BLaER1 treated with 17β-estradiol and CSF1 and Interleukin-3, amounts not matched to agents 10 nM and 100 nM (cell line): ENCODE results near the gene NAA80.
A peak's percentile ranks its signal among the peaks of the same experiment; 100 is the strongest.
"Not testable (repeated sequence)": the region's sequence is repeated elsewhere in the genome, so short reads cannot be mapped to it uniquely, and the experiment has no call there.

ENCODE experiments used
- H3K27ac ChIP-seq, 11 experiments: shearing (Covaris generic); formaldehyde crosslinking; 2 replicates each; pipeline ENCODE4 v1.8.1; 2022
- H3K27me3 ChIP-seq, 11 experiments: shearing (Covaris generic); formaldehyde crosslinking; 2 replicates each; pipeline ENCODE4 v1.8.1; 2022
- H3K36me3 ChIP-seq, 11 experiments: shearing (Covaris generic); formaldehyde crosslinking; 2 replicates each; pipeline ENCODE4 v1.8.1; 2022
- H3K4me1 ChIP-seq, 10 experiments: shearing (Covaris generic); formaldehyde crosslinking; 2 replicates each; pipeline ENCODE4 v1.8.1; 2022
- H3K4me2 ChIP-seq, 11 experiments: shearing (Covaris generic); formaldehyde crosslinking; 2 replicates each; pipeline ENCODE4 v1.8.1; 2022
- H3K4me3 ChIP-seq, 10 experiments: shearing (Covaris generic); formaldehyde crosslinking; 2 replicates each; pipeline ENCODE4 v1.8.1; 2022
- H3K9ac ChIP-seq, 11 experiments: shearing (Covaris generic); formaldehyde crosslinking; 2 replicates each; pipeline ENCODE4 v1.8.1; 2022
- H3K9me3 ChIP-seq, 11 experiments: shearing (Covaris generic); formaldehyde crosslinking; replicated peaks in 1 of 11; 2 replicates each; pipeline ENCODE4 v1.8.1; 2022
- H4K20me1 ChIP-seq, 11 experiments: shearing (Covaris generic); formaldehyde crosslinking; 2 replicates each; pipeline ENCODE4 v1.8.1; 2022
- Cebpa-rat ChIP-seq, 11 experiments: shearing (Covaris generic); IDR thresholded peaks; 2 replicates each; pipeline ENCODE4 v1.8.1; 2022

The NAA80 gene

DNA sequence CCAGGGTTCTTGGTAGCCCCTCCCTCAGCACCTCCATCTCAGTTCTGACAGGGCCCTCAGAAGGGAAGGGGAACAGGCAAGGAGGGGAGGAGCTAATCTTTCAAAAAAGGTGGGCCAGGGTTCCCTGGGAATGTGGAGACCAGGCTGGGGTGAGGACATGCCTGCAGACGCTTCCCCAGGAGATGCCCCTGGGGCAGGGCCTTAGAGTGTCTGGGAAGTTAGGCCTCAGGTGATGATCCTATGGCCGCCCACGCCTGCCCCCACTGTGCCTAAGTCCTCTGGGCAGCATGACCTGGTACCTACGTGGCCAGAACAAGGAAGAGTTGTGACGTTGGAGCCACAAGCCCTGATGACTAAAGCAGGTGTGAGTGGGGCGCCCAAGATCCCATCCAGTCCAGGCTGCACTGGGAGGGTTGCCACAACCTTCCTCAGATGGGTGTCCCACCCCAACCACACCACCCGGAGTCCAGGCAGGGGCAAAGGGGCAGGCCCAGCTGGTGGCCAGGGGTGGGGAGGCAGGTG lies 34.2 kb downstream of the NAA80 start:
- peaks cover 28 to 45% (median 42%) of the 10 kb centered on the region in 11 experiments for H3K27me3 ChIP-seq
- H3K4me1 ChIP-seq, result peaks cover 8 to 70% (median 51%) of the 10 kb centered on the region in 10 experiments
- H3K36me3 ChIP-seq, result no peaks in the 10 kb centered on the region
- no peaks in the 10 kb centered on the region for H3K9me3 ChIP-seq
- H3K27ac ChIP-seq, result no peak overlapping the region
- no peak overlapping the region for H3K4me2 ChIP-seq
- no peak overlapping the region for H3K4me3 ChIP-seq
- H3K9ac ChIP-seq, result 0 out of 22 replicates have a peak overlapping the region, but pooled peaks of 1 of the 11 experiments have one; percentile 24
- peaks cover 0 to 76% (median 0%) of the 10 kb centered on the region in 11 experiments; a peak in 6 of 22 replicates for H4K20me1 ChIP-seq
- no peak for TF ChIP-seq Cebpa-rat (IDR thresholded peaks at IDR 0.05)

DNA sequence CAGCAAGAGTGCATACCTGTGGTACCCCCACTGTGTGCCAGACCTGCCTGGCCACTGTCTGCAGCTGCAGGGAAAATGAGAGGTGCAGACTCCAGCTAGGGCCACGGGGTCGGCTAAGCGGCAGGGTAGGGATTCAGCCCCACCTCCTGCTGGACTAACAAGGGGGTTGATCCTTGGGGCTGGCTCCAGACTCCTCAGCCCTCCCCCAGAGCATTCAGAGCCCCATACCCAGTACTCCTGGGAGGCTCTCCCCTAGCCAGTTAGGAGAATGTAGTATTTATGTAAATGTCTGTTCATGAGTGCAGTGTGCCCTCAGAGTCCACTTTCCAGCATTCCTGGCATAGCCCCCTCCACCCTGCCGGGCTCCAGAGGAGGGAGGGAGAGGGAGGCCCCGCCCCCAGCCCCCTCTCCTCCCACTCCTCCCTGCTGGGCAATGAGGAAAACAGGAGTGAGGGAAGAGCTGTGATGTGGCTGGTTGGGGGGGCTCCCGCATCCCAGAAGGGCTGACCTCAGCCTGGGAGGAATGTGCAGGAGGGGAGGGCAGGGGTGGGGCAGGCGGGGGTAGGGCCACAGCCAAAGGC lies 34.7 kb downstream of the NAA80 start:
- Histone ChIP-seq H3K9me3 (no peaks in the 10 kb centered on the region), H4K20me1 (peaks cover under 1 to 75% (median 4%) of the 10 kb centered on the region in 11 experiments; a peak in 15 of 22 replicates), H3K4me1 (peaks cover 13 to 71% (median 52%) of the 10 kb centered on the region in 10 experiments), H3K27ac (no peak overlapping the region), H3K27me3 (peaks cover 28 to 42% (median 41%) of the 10 kb centered on the region in 11 experiments), H3K36me3 (peaks cover 0 to 4% (median 3%) of the 10 kb centered on the region in 11 experiments; a peak in 13 of 22 replicates), H3K4me2 (peak overlapping the region in 2 of 11 experiments; percentile 7 to 16; a peak in 2 of 22 replicates), H3K4me3 (no peak overlapping the region), H3K9ac (peak overlapping the region in 1 of 11 experiments; percentile 38; a peak in 2 of 22 replicates)
- no peak for TF ChIP-seq Cebpa-rat (IDR thresholded peaks at IDR 0.05)

DNA sequence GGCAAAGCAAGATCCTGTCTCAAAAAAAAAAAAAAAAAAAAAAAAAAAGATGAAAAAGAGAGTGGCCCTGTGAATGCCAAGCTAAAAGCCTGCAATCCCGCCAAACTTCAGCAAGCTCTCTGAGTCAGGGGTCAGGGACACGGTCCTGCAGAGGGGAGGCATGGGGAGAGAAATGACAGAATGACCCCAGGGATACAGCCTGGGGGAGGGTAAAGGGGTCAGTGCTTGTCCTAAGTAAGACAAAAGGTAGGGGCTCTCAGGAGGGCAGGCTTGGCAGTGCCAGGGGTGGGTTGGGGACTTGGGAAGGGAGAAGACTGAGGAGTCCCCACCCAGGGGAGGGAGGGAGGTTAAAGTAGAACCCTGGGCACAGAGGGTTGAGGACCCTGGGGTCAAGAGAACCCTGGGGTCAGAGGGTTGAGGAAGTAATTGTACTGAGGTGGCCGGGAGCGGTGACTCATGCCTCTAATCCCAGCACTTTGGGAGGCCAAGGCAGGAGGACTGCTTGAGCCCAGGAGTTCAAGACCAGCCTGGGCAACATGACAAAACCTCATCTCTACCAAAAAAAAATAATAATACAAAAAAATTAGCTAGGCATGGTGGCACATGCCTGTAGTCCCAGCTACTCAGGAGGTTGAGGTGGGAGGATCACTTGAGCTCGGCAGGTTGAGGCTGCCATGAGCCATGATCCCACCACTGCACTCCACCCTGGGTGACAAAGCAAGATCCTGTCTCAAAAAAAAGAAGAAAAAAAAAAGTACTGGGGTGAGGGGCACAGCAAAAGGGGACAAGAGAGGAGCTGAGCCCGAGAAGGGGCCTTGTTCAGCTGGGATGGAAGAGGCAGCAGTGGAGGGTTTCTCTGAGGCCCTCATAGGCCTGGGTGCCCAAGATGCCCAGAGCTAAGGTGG lies 35.5 kb downstream of the NAA80 start:
- Histone ChIP-seq H3K36me3 (peaks cover 1 to 11% (median 10%) of the 10 kb centered on the region in 11 experiments; a peak in 19 of 22 replicates), H3K27me3 (peaks cover 28 to 35% (median 33%) of the 10 kb centered on the region in 11 experiments), H3K27ac (no peak overlapping the region), H4K20me1 (peaks cover 7 to 82% (median 11%) of the 10 kb centered on the region in 11 experiments; a peak in 17 of 22 replicates), H3K9ac (peak overlapping the region in 1 of 11 experiments; percentile 38; a peak in 1 of 22 replicates), H3K9me3 (no peaks in the 10 kb centered on the region), H3K4me3 (no peak overlapping the region), H3K4me2 (peak overlapping the region in 2 of 11 experiments; percentile 7 to 16; a peak in 2 of 22 replicates), H3K4me1 (peaks cover 20 to 70% (median 50%) of the 10 kb centered on the region in 10 experiments)
- no peak for TF ChIP-seq Cebpa-rat (IDR thresholded peaks at IDR 0.05)

DNA sequence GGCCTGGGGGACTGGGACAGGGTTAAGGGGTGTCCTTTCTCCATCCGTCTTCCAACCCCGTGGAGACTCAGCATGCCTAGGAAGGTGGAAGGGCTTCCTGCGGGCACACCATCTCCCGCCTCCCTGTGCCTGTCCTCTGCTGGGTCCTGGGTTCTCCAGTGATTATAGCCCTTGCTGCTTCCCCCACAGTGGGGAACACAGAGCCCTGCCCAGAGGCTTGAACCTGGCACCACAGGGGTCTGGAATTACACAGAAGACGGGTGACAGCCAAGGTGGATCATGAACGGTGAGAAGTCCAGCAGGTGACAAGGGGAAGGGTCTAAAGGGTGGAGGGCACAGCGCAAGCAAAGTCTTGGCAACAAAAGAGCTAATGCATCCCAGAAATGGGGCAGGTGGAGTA lies 36.4 kb downstream of the NAA80 start:
- H3K9ac ChIP-seq, result peak overlapping the region in 1 of 11 experiments; percentile 19; a peak in 2 of 22 replicates
- TF ChIP-seq Cebpa-rat (IDR thresholded peaks at IDR 0.05), result no peak
- peaks cover 19 to 25% (median 24%) of the 10 kb centered on the region in 11 experiments for H3K27me3 ChIP-seq
- peak overlapping the region in 4 of 11 experiments; percentile 91 to 95 (median 94); a peak in 3 of 22 replicates for H3K4me2 ChIP-seq
- no peak overlapping the region for H3K27ac ChIP-seq
- peaks cover 7 to 85% (median 20%) of the 10 kb centered on the region in 11 experiments; a peak in 18 of 22 replicates for H4K20me1 ChIP-seq
- H3K4me3 ChIP-seq, result no peak overlapping the region
- no peaks in the 10 kb centered on the region for H3K9me3 ChIP-seq
- H3K4me1 ChIP-seq, result peaks cover 30 to 75% (median 52%) of the 10 kb centered on the region in 10 experiments
- H3K36me3 ChIP-seq, result peaks cover 11 to 20% (median 20%) of the 10 kb centered on the region in 11 experiments

DNA sequence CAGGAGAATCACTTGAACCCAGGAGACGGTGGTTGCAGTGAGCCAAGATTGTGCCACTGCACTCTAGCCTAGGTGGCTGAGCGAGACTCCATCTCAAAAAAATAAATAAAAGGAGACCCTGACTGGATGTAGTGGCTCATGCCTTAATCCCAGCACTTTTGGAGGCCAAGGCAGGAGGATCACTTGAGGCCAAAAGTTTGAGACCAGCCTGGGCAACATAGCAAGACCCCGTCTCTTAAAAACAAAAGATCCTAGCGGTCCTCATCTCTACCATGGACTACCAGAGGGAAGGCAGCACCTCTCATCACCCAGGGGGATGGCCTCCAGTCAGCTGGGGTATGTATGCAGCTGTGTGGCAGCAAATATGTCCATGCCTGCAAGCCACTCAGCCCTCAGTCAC lies 37.0 kb downstream of the NAA80 start:
- Histone ChIP-seq H3K36me3 (peaks cover 16 to 26% (median 24%) of the 10 kb centered on the region in 11 experiments), H4K20me1 (peaks cover 7 to 85% (median 22%) of the 10 kb centered on the region in 11 experiments; a peak in 19 of 22 replicates), H3K27me3 (peaks cover 13 to 19% (median 18%) of the 10 kb centered on the region in 11 experiments), H3K4me1 (peaks cover 31 to 69% (median 46%) of the 10 kb centered on the region in 10 experiments), H3K27ac (peak overlapping the region in 2 of 11 experiments; percentile 85 to 88; a peak in 1 of 22 replicates), H3K4me2 (peak overlapping the region in 5 of 11 experiments; percentile 8 to 95 (median 93); a peak in 7 of 22 replicates), H3K9ac (peak overlapping the region in 2 of 11 experiments; percentile 86 to 88; a peak in 1 of 22 replicates)
- H3K9me3 ChIP-seq, H3K4me3 ChIP-seq: not testable (repeated sequence)

DNA sequence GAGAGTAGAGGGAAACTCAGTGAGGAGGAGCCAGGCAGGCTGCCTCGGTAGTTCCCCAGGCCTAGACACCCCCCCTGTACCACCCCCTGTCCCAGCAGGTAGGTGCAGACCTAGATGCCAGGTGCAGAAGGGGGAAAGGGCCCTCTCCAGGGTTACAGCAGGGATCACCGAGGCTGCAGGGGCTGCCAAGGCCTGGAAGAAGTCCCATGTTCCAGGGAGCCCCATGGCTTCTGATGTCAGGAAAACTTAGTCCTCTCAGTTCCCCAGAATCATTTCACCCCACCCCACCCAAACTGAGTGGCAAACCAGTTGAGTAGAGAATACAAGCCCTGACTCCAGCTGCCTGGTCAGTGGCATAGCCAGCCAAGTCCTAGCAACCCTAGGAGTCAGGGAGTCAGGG lies 37.7 kb downstream of the NAA80 start:
- H3K9ac ChIP-seq, result peak overlapping the region in 10 of 11 experiments; percentile 24 to 88 (median 86); a peak in 17 of 22 replicates
- TF ChIP-seq Cebpa-rat (IDR thresholded peaks at IDR 0.05), result no peak
- peaks cover 6 to 12% (median 11%) of the 10 kb centered on the region in 11 experiments for H3K27me3 ChIP-seq
- H3K4me2 ChIP-seq, result peak overlapping the region in 10 of 11 experiments; percentile 87 to 97 (median 94); a peak in 18 of 22 replicates
- H3K9me3 ChIP-seq, result no peaks in the 10 kb centered on the region
- peaks cover 7 to 85% (median 29%) of the 10 kb centered on the region in 11 experiments; a peak in 20 of 22 replicates for H4K20me1 ChIP-seq
- peaks cover 23 to 33% (median 31%) of the 10 kb centered on the region in 11 experiments for H3K36me3 ChIP-seq
- H3K4me3 ChIP-seq, result peak overlapping the region in 3 of 10 experiments; percentile 61 to 69 (median 62); a peak in 4 of 20 replicates
- H3K27ac ChIP-seq, result peak overlapping the region in 8 of 11 experiments; percentile 82 to 91 (median 88); a peak in 15 of 22 replicates
- H3K4me1 ChIP-seq, result peaks cover 25 to 63% (median 43%) of the 10 kb centered on the region in 10 experiments

DNA sequence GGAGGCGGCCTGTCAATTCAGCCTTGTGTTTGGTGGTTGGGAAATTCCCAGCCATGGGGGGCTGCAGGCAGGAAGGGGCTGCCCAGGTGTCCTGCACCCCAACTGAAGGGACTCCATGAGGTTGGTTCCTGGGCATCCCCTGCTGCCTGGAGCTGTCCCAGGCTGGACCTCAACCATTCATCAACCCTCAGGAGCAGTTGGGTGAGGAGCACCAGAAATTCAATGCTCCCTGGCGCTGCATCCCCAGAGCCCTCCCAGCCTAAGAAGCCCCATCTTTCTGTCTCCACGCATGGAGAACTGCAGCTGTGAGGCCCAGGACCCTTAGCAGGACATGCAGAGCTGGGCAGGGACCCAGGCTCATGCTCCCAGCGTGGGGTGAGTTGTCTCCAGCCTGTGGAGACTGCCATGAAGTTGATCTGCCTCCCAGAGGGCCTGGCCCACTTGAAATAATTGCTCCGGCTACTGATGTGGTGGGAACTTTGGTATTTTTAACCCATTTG lies 38.2 kb downstream of the NAA80 start:
- peaks cover 7 to 85% (median 34%) of the 10 kb centered on the region in 11 experiments; a peak in 20 of 22 replicates for H4K20me1 ChIP-seq
- H3K9me3 ChIP-seq, result no peaks in the 10 kb centered on the region
- peak overlapping the region in 7 of 10 experiments; percentile 61 to 72 (median 62); a peak in 14 of 20 replicates for H3K4me3 ChIP-seq
- TF ChIP-seq Cebpa-rat (IDR thresholded peaks at IDR 0.05), result no peak
- peak overlapping the region; percentile 83 to 97 (median 93) for H3K4me2 ChIP-seq
- H3K27me3 ChIP-seq, result peaks cover 1 to 7% (median 6%) of the 10 kb centered on the region in 11 experiments; a peak in 18 of 22 replicates
- peaks cover 28 to 38% (median 36%) of the 10 kb centered on the region in 11 experiments for H3K36me3 ChIP-seq
- peak overlapping the region in 10 of 11 experiments; percentile 76 to 91 (median 87); a peak in 19 of 22 replicates for H3K27ac ChIP-seq
- H3K4me1 ChIP-seq, result peaks cover 25 to 63% (median 44%) of the 10 kb centered on the region in 10 experiments
- peak overlapping the region; percentile 78 to 88 (median 86); a peak in 20 of 22 replicates for H3K9ac ChIP-seq
